GM18519 (cell line): ENCODE results near the gene GIPR.
"Not testable (repeated sequence)": the region's sequence is repeated elsewhere in the genome, so short reads cannot be mapped to it uniquely, and the experiment has no call there.

Source experiments
- ATAC-seq: cut with Tn5 transposase; IDR thresholded peaks from one replicate; pipeline ENCODE4 v1.9.1; 2021; ENCODE audit warnings: mild to moderate bottlenecking, moderate library complexity; ENCODE audit not compliant: unreplicated experiment, low FRiP score

Gene GIPR

DNA sequence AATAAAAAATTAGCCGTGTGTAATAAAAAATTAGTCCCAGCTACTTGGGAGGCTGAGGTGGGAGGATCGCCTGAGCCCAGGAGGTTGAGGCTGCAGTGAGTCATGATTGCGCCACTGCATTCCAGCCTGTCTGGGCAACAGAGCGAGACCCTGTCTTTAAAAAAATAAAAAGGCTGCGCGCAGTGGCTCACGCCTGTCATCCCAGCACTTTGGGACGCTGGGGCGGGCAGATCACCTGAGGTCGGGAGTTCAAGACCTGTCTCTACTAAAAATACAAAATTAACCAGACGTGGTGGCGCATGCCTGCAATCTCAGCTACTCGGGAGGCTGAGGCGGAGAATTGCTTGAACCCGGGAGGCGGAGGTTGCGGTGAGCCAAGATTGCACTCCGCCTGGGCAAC, 60.7 kb downstream of the GIPR start:
- not testable (repeated sequence) for ATAC-seq

DNA sequence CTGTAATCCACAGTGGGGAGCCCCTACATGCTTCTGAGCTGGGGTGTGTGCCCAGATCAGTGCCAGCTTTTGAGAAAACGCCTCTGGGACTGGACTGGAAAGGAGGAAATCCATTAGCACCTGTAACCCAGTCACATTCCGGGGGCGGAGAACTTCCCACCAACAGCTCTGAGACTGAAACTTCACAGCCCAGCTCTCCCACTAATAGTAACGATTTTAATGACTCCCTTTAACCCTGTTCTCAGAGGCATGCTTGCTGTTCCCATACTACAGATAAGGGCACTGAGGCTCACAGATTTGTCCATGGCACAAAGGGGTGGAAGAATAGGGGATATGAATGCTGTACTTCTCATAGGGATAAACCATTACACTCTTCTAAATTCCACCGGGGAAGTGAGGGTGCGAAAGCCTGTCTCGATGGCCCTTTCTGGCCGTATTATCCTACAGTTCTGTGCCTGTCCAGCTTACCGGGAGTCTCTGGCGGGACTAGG, 61.8 kb downstream of the GIPR start:
- no peak for ATAC-seq

DNA sequence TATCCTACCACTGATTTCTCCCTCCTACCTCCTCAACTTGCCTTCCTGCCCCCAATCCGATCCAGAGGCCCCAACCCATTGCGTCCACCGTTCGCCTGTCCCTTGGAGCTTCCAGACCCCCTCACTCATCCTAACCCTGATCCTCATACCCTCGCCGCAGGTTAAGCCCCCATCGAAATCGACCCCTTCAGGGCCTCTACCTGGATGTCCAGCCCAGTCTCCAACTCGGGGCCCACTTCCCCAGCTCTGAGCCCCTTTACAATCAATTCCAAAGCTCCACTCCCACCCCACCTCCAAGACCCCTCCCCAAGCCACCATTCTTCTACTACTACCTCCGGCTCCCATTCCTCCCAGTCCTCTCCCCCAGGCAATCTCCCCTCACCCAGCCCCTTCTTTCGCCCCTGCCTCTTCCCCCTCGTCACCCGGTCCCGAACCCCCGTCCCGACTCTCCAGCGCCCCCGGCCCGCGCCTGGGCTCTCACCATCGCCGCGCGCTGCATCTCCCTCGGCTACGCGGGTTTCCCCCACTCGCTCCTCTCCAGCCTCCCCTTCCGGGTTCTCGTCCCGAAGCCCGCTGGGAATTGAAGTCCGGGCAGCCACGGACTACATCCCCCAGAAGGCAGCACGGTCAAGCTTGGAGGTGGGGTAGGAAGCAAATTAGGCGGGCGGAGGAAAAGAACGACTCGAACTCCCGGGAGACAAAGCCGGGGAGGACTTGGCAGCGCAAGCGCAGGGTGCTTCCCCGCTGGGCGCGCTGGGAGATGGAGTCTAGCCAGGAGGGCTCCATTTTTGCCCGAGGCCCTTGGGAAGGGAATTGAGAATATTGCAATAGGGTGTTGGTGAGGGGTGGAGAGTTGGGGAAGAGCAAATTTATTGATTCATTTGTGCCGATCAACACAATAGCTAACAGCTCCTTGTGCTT, 62.6 kb downstream of the GIPR start, which contains the start of gene FBXO46:
TSS of gene FBXO46 (minus strand) at position 529 of the 921 bp plus-strand sequence. CDS start 17,401 bp downstream, outside the sequence.
- peak; percentile 72 for ATAC-seq
